ENCODE measurements around the gene SAMD11.

DNA sequence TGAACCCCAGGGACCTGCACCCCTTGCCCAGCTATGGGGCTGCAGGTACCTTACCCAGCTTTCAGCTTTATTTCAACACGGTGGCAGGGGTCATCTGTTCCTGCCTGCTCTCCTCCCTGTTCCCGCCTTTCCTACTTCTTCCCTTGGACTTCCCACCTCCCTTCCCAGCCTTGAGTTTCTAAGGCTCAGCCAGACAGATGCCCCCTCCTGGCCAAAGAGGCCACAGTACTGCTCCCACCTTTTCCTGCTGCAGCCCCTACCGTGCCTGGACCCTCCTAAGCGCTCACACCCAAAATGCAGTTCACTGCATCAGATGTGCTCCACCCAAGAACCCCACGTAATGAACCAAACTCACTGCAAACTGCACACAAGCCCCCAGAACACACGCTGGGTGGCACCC, 27.6 kb downstream of the SAMD11 start:
- no peak for TF ChIP-seq SUZ12 (IDR thresholded peaks at IDR 0.05; ENCODE audit: extremely low read depth, insufficient read depth, insufficient read length)
- no peak for TF ChIP-seq YY1 (IDR thresholded peaks at IDR 0.05; ENCODE audit: insufficient read depth, insufficient read length)
- no peak for TF ChIP-seq ZNF274 (IDR thresholded peaks at IDR 0.05; ENCODE audit: low read depth, low read length)
